H1 (cell line): ENCODE results near the gene FOXE1. TPM values are rescaled to one million over a fixed set of nuclear protein-coding genes. Genes with fewer than 3 reads are reported as not detected.

Source experiments
- CTCF ChIA-PET: fragments of 300-600 bp; sonication (Branson Sonifier 250); formaldehyde crosslinking; loops from one replicate; lab custom pipeline; 2021; ENCODE audit not compliant: partially characterized antibody; lab: Charles Lee
- POLR2A ChIA-PET: fragments of 300-600 bp; sonication (Branson Sonifier 250); formaldehyde crosslinking; loops from one replicate; lab custom pipeline; 2021; ENCODE audit warnings: inconsistent platforms; ENCODE audit not compliant: partially characterized antibody; lab: Charles Lee
- DNase-seq, 2 experiments: peaks; one replicate each; pipeline versions ENCODE4 v3.0.0 to v3.0.0-alpha.2; 2010 to 2022; ENCODE audit warnings: low spot score in 2 of 2, low read depth in 1 of 2, mixed read lengths in 1 of 2
- FAIRE-seq: peaks from 2 replicates; lab custom pipeline; 2011; peaks lifted over from hg19 to GRCh38; lab: Jason Lieb, UNC
- H2AFZ ChIP-seq: 2 replicates; pipeline ENCODE4 v1.8.1; 2012; ENCODE audit warnings: low read length, inconsistent platforms
- H2AK5ac ChIP-seq: 2 replicates; pipeline ENCODE4 v1.6.1; 2013; ENCODE audit warnings: low read depth, low read length
- H2BK120ac ChIP-seq: replicated peaks from 2 replicates; pipeline ENCODE3; 2013; ENCODE audit warnings: low read depth, low read length, inconsistent platforms
- H2BK12ac ChIP-seq: 2 replicates; pipeline ENCODE4 v1.6.1; 2013; ENCODE audit warnings: low read depth, low read length
- H2BK15ac ChIP-seq: 2 replicates; pipeline ENCODE4 v1.6.1; 2013; ENCODE audit warnings: low read length
- H2BK20ac ChIP-seq: 2 replicates; pipeline ENCODE4 v1.6.1; 2013; ENCODE audit warnings: low read length
- H2BK5ac ChIP-seq: 2 replicates; pipeline ENCODE4 v1.6.1; 2013; ENCODE audit warnings: low read depth, low read length
- H3K14ac ChIP-seq: 2 replicates; pipeline ENCODE4 v1.6.1; 2013; ENCODE audit warnings: inconsistent platforms; ENCODE audit not compliant: insufficient read length
- H3K18ac ChIP-seq: 2 replicates; pipeline ENCODE4 v1.6.1; 2013; ENCODE audit warnings: low read length; ENCODE audit errors: extremely low read depth
- H3K23ac ChIP-seq: 2 replicates; pipeline ENCODE4 v1.6.1; 2013; ENCODE audit warnings: inconsistent platforms; ENCODE audit not compliant: insufficient read length
- H3K23me2 ChIP-seq: 2 replicates; pipeline ENCODE4 v1.6.1; 2013; ENCODE audit warnings: low read depth, low read length
- H3K27ac ChIP-seq: 2 replicates; pipeline ENCODE4 v1.6.1; 2011; ENCODE audit warnings: low read depth, low read length, inconsistent platforms
- H3K27me3 ChIP-seq, 4 experiments: replicated peaks in 1 of 4; 1 replicate in 1 of 4; 2 replicates in 3 of 4; pipeline versions ENCODE4 v1.6.1 to v1.8.1; 2011 to 2013; ENCODE audit warnings: low read length in 3 of 4, mild to moderate bottlenecking in 3 of 4, inconsistent platforms in 2 of 4, mixed read lengths in 2 of 4, moderate library complexity in 1 of 4; ENCODE audit not compliant: control insufficient read depth in 3 of 4, insufficient read depth in 3 of 4; ENCODE audit errors: extremely low read depth in 1 of 4
- H3K36me3 ChIP-seq, 4 experiments: 2 replicates each; pipeline versions ENCODE4 v1.6.1 to v1.8.1; 2011 to 2013; ENCODE audit warnings: mild to moderate bottlenecking in 4 of 4, low read length in 3 of 4, moderate library complexity in 2 of 4, control low read depth in 1 of 4, inconsistent platforms in 1 of 4; ENCODE audit not compliant: insufficient read depth in 4 of 4, control insufficient read depth in 2 of 4
- H3K4ac ChIP-seq: replicated peaks from 2 replicates; pipeline ENCODE3; 2013; ENCODE audit warnings: low read length, low read depth, mixed read lengths, inconsistent platforms; ENCODE audit not compliant: insufficient read length
- H3K4me1 ChIP-seq, 4 experiments: replicated peaks in 1 of 4; 1 replicate in 1 of 4; 2 replicates in 3 of 4; pipeline versions ENCODE4 v1.6.1 to v1.8.1; 2011 to 2013; ENCODE audit warnings: low read length in 3 of 4, inconsistent platforms in 2 of 4, mixed read lengths in 1 of 4; ENCODE audit not compliant: insufficient read depth in 4 of 4, control insufficient read depth in 3 of 4
- H3K4me2 ChIP-seq, 2 experiments: 2 replicates each; pipeline versions ENCODE4 v1.6.1 to v1.8.1; 2011 to 2013; ENCODE audit warnings: low read depth in 2 of 2, low read length in 2 of 2, control low read depth in 1 of 2, inconsistent platforms in 1 of 2, mild to moderate bottlenecking in 1 of 2; ENCODE audit not compliant: insufficient read depth in 1 of 2
- H3K4me3 ChIP-seq, 4 experiments: fragments of 200-600, 300-600 bp in 1 of 4; sonication (generic), shearing (Covaris generic), sonication (Bioruptor Twin) in 1 of 4; 2 replicates each; pipeline versions ENCODE4 v1.5.1 to v1.8.1; 2011 to 2016; ENCODE audit warnings: low read length in 4 of 4, low read depth in 3 of 4, control low read depth in 2 of 4, inconsistent platforms in 2 of 4, mild to moderate bottlenecking in 2 of 4, mixed read lengths in 1 of 4, moderate library complexity in 1 of 4; ENCODE audit not compliant: insufficient read depth in 2 of 4; ENCODE audit errors: extremely low read depth in 1 of 4
- H3K56ac ChIP-seq: replicated peaks from 2 replicates; pipeline ENCODE3; 2013; ENCODE audit warnings: low read depth, mild to moderate bottlenecking, mixed read lengths, low read length, inconsistent platforms; ENCODE audit not compliant: insufficient read length
- H3K79me1 ChIP-seq: 2 replicates; pipeline ENCODE4 v1.6.1; 2013; ENCODE audit warnings: low read depth, low read length, control low read depth
- H3K79me2 ChIP-seq, 2 experiments: 2 replicates each; pipeline versions ENCODE4 v1.6.1 to v1.8.1; 2012 to 2013; ENCODE audit warnings: low read length in 2 of 2, mild to moderate bottlenecking in 2 of 2, inconsistent platforms in 1 of 2; ENCODE audit not compliant: insufficient read depth in 2 of 2, control insufficient read depth in 1 of 2
- H3K9ac ChIP-seq, 4 experiments: replicated peaks in 1 of 4; 1 replicate in 1 of 4; 2 replicates in 3 of 4; pipeline versions ENCODE4 v1.6.1 to v1.8.1; 2011 to 2013; ENCODE audit warnings: low read depth in 3 of 4, low read length in 3 of 4, control low read depth in 2 of 4, mild to moderate bottlenecking in 2 of 4, moderate library complexity in 2 of 4, inconsistent platforms in 1 of 4; ENCODE audit errors: extremely low read depth in 1 of 4
- H3K9me3 ChIP-seq, 2 experiments: 2 replicates each; pipeline versions ENCODE4 v1.6.1 to v1.8.1; 2012 to 2013; ENCODE audit warnings: mild to moderate bottlenecking in 2 of 2, moderate library complexity in 2 of 2, control low read depth in 1 of 2, inconsistent platforms in 1 of 2, low read depth in 1 of 2, low read length in 1 of 2, mixed read lengths in 1 of 2; ENCODE audit not compliant: insufficient read depth in 2 of 2
- H4K20me1 ChIP-seq, 2 experiments: replicated peaks in 1 of 2; 2 replicates each; pipeline versions ENCODE3 to v1.8.1; 2011 to 2013; ENCODE audit warnings: inconsistent platforms in 2 of 2, low read length in 2 of 2, mild to moderate bottlenecking in 1 of 2; ENCODE audit not compliant: insufficient read depth in 2 of 2, control insufficient read depth in 1 of 2
- H4K5ac ChIP-seq: 2 replicates; pipeline ENCODE4 v1.6.1; 2013; ENCODE audit warnings: low read length, low read depth, mixed read lengths, inconsistent platforms; ENCODE audit not compliant: insufficient read length
- H4K8ac ChIP-seq: 2 replicates; pipeline ENCODE4 v1.8.0; 2013; ENCODE audit warnings: mild to moderate bottlenecking, moderate library complexity, low read length, inconsistent platforms; ENCODE audit not compliant: insufficient read depth; ENCODE audit errors: extremely low read depth
- H4K91ac ChIP-seq: replicated peaks from 2 replicates; pipeline ENCODE3; 2013; ENCODE audit warnings: low read length, mixed read lengths, inconsistent platforms; ENCODE audit not compliant: insufficient read length
- ASH2L ChIP-seq: fragments of 200-600, 300-600 bp; sonication (generic); IDR thresholded peaks from one replicate; pipeline ENCODE4 v1.7.1; 2017; ENCODE audit warnings: low read length
- CBX8 ChIP-seq: fragments of 300-800, 300-1000 bp; sonication (generic); IDR thresholded peaks from 2 replicates; pipeline ENCODE4 v1.7.1; 2016; ENCODE audit warnings: low read depth, low read length, borderline replicate concordance
- CREB1 ChIP-seq: IDR thresholded peaks from 2 replicates; pipeline ENCODE4 v1.6.1; 2012; ENCODE audit warnings: inconsistent platforms
- PHF8 ChIP-seq: fragments of 200-600 bp; sonication (generic); conservative IDR thresholded peaks from 2 replicates; pipeline ENCODE4 v1.7.1; 2012; ENCODE audit warnings: low read depth, mild to moderate bottlenecking, inconsistent platforms, low read length, moderate library complexity
- WGBS, 2 experiments: shearing (Covaris generic) in 1 of 2; methylation state at CpG; one replicate each; pipeline versions ENCODE4 v1.1.6 to v1.1.7; 2013 to 2015; ENCODE audit warnings: low lambda C conversion rate in 2 of 2, mixed read lengths in 2 of 2, inconsistent platforms in 1 of 2, low coverage in 1 of 2, missing lambda C conversion rate in 1 of 2; ENCODE audit not compliant: insufficient replicate concordance in 2 of 2, insufficient coverage in 1 of 2, insufficient read length in 1 of 2; ENCODE audit errors: extremely low coverage in 1 of 2, missing lambda C conversion rate in 1 of 2; 5-methylcytosine and 5-hydroxymethylcytosine counted together
- polyA plus RNA-seq, 7 experiments: library from polyadenylated mRNA; depleted of rRNA in 3 of 7; stranded (reverse) in 5 of 7; unstranded in 2 of 7; fragments of >200 nt in 5 of 7; fragments of 200-250 nt in 2 of 7; gene quantifications; 1 replicate in 5 of 7; 2 replicates in 1 of 7; 4 replicates in 1 of 7; pipeline versions ENCODE4 v1.2.1 to v1.2.3, GENCODE V29; 2011 to 2013; ENCODE audit warnings: missing spikeins in 2 of 7, mixed read lengths in 2 of 7
- total RNA-seq: library from RNA; stranded (reverse); fragmentation: NEBNext Ultra II Directional; extraction: Animal tissue kit (Norgen Biotek cat#: 25700); gene quantifications from 2 replicates; pipeline ENCODE4 v1.2.1, GENCODE V29; 2021

Gene FOXE1
- total and polyA plus RNA-seq, 2 of the 8 experiments (the other 6 are each of a cell fraction or from before 2014, with no cell fraction given) = 0.03 TPM; not detected in 1

DNA sequence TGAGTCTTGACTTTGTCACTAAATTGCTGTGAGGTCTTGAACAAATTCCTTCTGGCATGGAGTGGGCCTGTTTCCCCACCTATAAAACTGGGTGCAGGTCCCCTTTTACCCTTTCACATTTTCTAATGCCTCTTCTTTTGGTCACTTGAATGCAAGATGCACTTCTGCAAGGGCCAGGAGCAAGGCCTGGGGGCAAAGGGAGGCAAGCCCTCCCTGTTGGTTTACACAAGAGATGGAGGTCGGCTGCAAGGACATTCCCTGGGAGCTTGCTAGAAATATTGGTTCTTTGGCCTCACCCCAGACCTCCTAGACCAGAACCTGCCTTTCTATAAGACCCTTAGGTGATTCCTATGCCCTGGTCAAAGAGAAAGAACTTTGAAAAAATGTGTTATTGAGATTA lies 5.8 kb downstream of the FOXE1 start:
- no peak for DNase-seq
- Histone ChIP-seq H4K20me1 (peaks cover 11 to 27% of the 10 kb centered on the region in 2 experiments), H3K79me1 (no peaks in the 10 kb centered on the region), H4K91ac (no peak overlapping the region), H3K36me3 (peaks cover 0 to 9% (median 0%) of the 10 kb centered on the region in 4 experiments; a peak in 1 of 8 replicates), H3K4me2 (peak overlapping the region in 1 of 2 experiments; percentile 76; a peak in 1 of 4 replicates), H3K14ac (no peak overlapping the region), H3K23ac (no peak overlapping the region), H2BK15ac (no peak overlapping the region), H2BK5ac (no peak overlapping the region), H3K4me3 (no peak overlapping the region), H2BK20ac (no peak overlapping the region), H3K56ac (no peak overlapping the region), H3K79me2 (no peaks in the 10 kb centered on the region), H2BK120ac (no peak overlapping the region), H4K5ac (no peak overlapping the region), H2AFZ (no peak overlapping the region), H3K27me3 (peaks cover 69 to 89% (median 85%) of the 10 kb centered on the region in 4 experiments), H3K9me3 (no peaks in the 10 kb centered on the region), H3K27ac (no peak overlapping the region), H3K4ac (no peak overlapping the region), H2AK5ac (no peak overlapping the region), H4K8ac (no peak overlapping the region), H3K9ac (no peak overlapping the region), H3K18ac (no peak overlapping the region), H3K4me1 (peaks cover 5 to 24% (median 17%) of the 10 kb centered on the region in 4 experiments), H2BK12ac (no peak overlapping the region), H3K23me2 (peaks cover 3% of the 10 kb centered on the region; the same call in 1 of the 2 replicates)
- TF ChIP-seq CREB1 (no peak), PHF8 (no peak), ASH2L (no peak), CBX8 (no peak)
- POLR2A ChIA-PET = interaction anchor here (2.2 kb wide), 1 partner anchor 11 kb away, joined by 9 read pairs; no protein-coding TSS in a partner anchor
- CTCF ChIA-PET = interaction anchor here (1.0 to 2.9 kb wide), 7 partner anchors 11 to 125 kb away, joined by 3 to 23 read pairs (median 4); no protein-coding TSS in a partner anchor
- no peak for FAIRE-seq
- 42% methylated on average over 1 of the region's 1 CpG; no CpG with 5 or more reads in 1 of the 2 experiments for WGBS, 2 experiments
